ENCODE results near the gene ANKRD16.
"Not testable (repeated sequence)": the region's sequence is repeated elsewhere in the genome, so short reads cannot be mapped to it uniquely, and the experiment has no call there.

ANKRD16 gene

DNA sequence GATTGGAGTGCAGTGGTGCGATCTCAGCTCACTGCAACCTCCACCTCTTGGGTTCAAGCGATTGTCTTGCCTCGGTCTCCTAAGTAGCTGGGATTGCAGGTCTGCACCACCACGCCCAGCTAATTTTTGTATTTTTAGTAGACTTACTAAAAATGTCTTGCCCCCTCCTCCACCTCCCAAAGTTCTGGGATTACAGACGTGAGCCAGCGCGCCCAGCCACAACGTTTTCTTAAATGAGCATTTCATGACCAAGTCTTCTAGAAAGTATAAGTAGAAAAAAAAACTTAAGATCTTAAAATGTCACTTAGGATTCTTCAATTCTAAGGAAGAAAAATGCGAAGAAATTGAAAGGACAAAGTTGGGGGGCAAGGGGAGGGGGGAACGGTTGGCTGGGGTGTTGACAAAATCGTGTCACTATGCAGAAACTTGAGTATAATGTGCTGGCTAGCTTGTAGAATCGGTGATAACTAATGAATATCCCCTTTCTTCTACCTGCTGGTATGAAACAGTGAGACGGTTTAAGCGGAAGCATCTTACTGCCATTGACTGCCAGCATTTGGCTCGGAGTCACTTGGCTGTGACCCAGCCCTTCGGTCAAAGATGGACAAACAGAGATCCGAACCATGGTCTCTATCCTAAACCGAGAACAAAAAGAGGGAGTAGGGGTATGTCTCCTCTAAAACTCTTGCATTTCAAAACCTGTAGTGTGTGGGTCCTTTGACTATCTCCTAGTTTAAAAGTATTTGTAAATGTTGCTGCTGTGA, 13.0 kb upstream of the ANKRD16 start:
- no peak for DNase-seq

- DNase-seq = no peak
Observed at GRCh38 chr10:5900247-5900646, 10.6 kb upstream of the ANKRD16 start.

- no peak for DNase-seq
Observed at GRCh38 chr10:5898163-5898562, 8.5 kb upstream of the ANKRD16 start.

- no peak for DNase-seq
Observed at GRCh38 chr10:5897504-5897903, 7.8 kb upstream of the ANKRD16 start.

DNA sequence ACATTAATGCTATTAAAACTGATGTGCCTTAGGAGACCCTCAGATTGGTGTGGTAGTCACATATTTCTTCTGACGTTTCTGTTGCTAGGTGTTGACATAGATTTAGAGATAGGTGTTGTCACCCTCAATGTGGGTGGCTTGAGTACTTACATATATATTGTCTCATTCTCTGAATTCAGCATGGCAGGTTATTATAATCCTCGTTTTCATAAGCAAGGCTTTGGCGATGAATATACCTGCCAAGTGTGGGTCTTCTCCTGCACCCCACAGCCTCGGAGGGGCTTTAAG, 7.3 kb upstream of the ANKRD16 start:
- DNase-seq = no peak

DNA sequence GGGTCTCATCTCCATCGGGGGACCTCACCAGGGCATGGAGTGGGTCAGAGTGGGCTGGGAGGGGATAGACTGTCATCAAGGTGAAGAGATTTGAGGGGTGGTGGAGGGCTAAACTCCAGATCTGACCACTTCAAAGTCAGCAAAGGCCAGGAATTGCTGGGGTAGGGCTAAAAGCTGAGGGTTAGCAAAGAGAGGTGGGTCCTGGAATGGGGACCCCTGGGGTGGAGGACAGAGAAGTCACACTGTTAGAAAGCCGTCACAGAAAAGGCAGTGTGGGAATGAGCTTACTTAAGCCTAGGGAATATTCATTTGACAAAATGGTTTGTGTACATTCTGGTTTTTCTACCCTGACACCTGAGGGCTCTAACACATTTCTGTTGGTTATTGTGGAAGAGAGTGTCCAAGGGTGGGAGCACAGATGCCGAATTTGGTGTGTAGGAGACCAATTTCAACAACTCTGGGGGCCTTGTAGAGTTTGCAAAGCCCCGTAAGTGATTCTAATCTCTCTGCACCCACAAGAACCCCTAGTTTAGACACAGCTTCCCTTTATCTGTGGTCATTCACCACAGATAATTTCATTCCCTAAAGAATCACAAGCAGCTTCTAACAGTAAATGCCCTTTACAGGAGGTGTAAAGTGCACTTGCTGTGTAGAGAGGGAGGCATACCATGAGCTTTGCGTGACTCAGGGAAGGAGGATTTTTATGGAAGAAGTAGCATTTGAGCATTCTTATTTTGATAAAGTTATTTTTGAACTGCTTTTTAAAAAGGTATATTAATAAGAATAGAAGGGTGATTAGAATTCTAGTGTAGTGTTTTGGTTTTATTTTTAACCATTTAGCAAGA, 6.7 kb upstream of the ANKRD16 start:
- no peak for DNase-seq

- no peak for DNase-seq
Observed at GRCh38 chr10:5895804-5896203, 6.1 kb upstream of the ANKRD16 start.

GRCh38 chr10:5895365-5895764, 5.7 kb upstream of the ANKRD16 start:
- DNase-seq = no peak

GRCh38 chr10:5894873-5895272, 5.2 kb upstream of the ANKRD16 start:
- DNase-seq = no peak

- no peak for DNase-seq
Observed at GRCh38 chr10:5894403-5894802, 4.7 kb upstream of the ANKRD16 start.

DNA sequence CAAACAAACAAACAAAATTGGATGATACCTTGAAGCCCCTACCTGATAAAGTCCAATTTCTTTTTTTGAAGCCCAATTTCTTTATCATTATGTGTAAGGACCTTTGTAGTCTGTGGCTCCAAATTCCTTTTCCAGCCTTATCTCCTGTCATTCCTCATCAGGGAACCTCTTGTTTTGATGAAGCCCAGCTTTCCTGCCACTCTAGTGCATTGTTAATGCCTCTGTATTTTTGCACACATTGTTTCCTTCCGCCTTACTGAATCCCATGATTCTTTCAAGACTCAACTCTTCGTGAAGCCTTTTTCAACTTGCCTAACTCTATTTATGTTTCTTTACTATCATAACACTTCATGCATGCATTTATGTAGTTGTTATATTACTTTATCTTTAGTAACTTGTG, 3.6 kb upstream of the ANKRD16 start:
- no peak for DNase-seq

DNA sequence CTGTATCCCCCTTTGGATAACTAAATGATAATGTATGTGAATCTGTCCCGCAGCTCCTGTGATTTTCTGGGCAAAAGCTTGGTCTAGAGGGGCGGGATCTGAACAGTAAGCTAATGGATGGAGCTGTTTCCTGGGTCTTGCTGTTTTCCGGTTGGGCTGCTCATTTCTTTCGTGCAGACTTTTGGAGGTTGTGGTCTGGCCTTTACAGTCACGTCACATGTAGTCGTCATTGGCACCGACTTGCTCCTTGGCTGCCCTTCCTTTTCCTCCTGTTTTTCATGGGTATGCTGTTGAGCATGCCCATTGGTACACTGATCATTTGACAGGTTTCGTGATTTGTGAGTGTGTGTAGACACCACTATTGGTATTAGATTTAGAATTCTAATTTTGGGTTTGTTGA, 2.3 kb upstream of the ANKRD16 start:
- DNase-seq = no peak

DNA sequence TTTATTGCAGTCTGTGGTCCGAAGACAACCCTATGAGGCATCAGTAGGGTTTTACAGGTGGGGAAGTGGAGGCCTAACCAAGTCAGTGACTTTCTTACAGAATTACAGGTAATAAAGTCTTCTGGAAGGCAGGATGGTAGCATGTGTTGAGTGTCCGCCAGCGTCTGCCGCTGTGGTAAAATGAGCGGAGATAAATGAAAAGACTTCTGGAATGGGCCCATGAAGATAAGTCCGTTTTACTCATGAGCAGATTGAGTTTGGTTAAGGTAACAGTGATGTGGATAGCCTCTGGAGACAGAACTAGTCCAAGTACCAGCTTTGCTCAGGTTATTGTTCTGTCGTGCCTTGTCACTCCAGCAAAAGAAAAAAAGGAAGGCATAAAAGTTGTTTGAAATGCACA, 1.3 kb upstream of the ANKRD16 start:
- no peak for DNase-seq

DNA sequence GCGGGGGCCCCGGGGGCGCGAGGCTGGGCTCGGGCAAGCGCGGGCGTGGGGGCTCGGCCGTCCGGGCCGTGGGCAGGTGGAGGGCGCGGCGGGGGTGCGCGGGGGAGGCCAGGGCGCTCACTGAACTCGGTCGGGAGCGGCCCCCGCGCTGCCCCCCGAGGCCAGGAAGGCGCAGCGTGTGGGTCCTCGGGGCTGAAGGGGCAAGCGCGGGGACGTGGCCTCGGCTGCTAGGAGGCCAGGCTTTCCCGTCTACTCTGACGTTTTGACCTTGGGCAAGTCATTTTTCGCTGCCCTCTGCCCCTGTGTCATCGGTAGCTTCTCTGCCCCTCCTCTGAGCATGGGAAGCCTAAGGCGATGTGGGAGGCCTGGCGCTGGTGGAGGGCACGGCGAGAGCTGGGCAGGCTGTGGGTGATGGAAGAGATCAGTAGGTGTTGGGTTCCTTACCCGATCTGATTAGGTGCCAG, 791 bp upstream of the ANKRD16 start:
- no peak for DNase-seq

- DNase-seq = no peak
Observed at GRCh38 chr10:5888843-5889623, 660 bp downstream of the ANKRD16 start.

GRCh38 chr10:5888351-5888750, 1.3 kb downstream of the ANKRD16 start:
- no peak for DNase-seq

DNA sequence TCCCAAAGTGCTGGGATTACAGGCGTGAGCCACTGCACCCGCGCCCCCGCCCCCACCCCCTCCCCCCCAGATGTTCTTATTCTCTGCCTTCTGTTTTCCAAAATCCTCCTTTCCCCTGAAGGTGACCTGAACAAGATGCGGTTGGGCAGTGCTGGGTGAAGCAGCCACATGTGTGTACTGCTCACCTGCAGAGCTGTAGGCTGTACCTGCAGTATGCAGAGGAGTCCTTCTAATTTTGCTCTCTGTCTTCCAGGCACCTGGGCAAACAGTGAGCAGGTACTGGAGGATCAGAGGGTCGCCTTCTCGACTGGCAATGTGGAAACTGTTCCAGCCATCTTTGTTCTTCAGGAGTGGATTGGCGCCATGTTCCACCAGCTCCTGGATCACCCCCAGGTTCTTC, 2.1 kb downstream of the ANKRD16 start:
- DNase-seq = no peak

DNA sequence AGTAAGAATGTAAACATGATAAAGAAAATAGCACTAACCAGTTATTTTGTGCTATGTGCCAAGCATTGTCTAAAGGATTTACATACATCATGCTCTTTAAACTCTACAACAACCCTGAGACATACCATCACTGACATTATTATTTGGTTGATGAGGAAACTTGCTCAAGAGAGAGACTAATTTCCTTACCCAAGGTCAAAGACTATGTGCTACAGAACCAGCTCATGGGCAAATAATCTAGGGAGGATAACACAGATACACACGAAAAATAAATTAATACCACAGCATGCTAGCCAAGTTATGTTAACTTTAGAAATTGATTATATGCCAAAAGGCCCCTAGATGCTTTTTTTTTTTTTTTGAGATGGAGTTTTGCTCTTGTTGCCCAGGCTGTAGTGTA, 2.7 kb downstream of the ANKRD16 start:
- no peak for DNase-seq

DNA sequence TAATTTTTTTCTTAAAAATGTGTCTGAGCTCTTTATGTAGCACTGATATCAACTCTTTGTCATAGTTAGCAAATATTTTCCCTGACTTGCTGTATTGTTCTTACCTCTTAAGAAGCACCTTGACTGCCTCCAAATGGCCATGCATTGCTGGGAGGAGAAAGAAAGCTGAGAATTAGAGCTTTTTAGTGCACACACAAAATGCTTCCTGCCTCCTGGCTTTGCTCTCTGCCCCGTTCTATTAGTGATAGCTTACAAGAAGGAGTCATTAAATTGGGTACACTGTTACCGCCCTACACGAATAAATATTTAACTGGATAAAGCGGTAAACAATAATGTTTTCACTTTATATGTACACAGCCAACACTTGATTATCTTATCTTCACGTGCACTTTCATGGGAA, 4.1 kb downstream of the ANKRD16 start:
- DNase-seq = no peak

- no peak for DNase-seq
Observed at GRCh38 chr10:5882961-5883360, 6.7 kb downstream of the ANKRD16 start.

GRCh38 chr10:5877041-5877440, 12.7 kb downstream of the ANKRD16 start:
- DNase-seq = not testable (repeated sequence)

GRCh38 chr10:5876181-5876768, 13.4 kb downstream of the ANKRD16 start:
- DNase-seq = no peak

DNA sequence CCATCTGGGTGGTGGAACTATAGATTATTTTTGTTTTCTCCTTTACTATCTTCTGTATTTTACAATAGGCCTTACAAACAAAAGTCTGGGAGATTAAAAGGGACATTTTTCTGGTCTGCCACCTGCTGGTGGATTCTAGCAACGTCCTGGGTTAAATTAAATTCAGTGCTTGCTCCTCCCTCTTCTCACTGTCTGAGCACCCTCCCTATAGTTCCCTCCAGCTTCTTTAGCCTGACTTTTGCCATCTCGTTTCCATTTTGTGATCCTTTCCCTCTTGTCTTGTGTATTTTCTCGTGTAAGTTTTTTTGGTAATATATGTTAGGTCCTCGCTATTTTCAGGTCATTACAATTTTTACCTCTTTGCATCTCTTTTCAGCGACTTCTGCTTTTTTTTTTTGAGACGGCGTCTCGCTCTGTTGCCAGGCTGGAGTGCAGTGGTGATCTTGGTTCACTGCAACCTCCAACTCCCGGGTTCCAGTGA, 16.1 kb downstream of the ANKRD16 start:
- DNase-seq = no peak

All from NCI-H524 treated with DMSO at 0.1 percent for 48 hours (cell line).